Right atrium auricular region (tissue), 2 donors: ENCODE measurements around the gene DCDC2. TPM values are rescaled to one million over a fixed set of nuclear protein-coding genes. Genes with fewer than 3 reads are reported as not detected.

Experiments used
- DNase-seq: peaks from one replicate; pipeline ENCODE4 v3.0.0-alpha.2; 2019; ENCODE audit warnings: low spot score
- H3K27ac ChIP-seq, 2 donors: fragments of 200-600 bp; sonication (generic); 1 replicate in 1 of 2; 2 replicates in 1 of 2; pipeline ENCODE4 v1.5.1; 2016 to 2019
- H3K27me3 ChIP-seq, 2 donors: fragments of 200-600 bp; sonication (generic); one replicate each; pipeline versions ENCODE4 v1.5.1 to v1.6.0; 2017 to 2019
- H3K36me3 ChIP-seq: fragments of 200-600 bp; sonication (generic); one replicate; pipeline ENCODE4 v1.5.1; 2016
- H3K4me1 ChIP-seq, 2 donors: fragments of 200-600 bp; sonication (generic); one replicate each; pipeline versions ENCODE4 v1.5.1 to v1.6.0; 2017 to 2019
- H3K4me3 ChIP-seq, 2 donors: fragments of 200-600 bp; sonication (generic); 1 replicate in 1 of 2; 2 replicates in 1 of 2; pipeline ENCODE4 v1.5.1; 2017 to 2019; ENCODE audit warnings: mild to moderate bottlenecking in 1 of 2, moderate library complexity in 1 of 2
- H3K9me3 ChIP-seq, 2 donors: fragments of 200-600 bp; sonication (generic); one replicate each; pipeline ENCODE4 v1.5.1; 2019
- CTCF ChIP-seq, 2 donors: fragments of 200-600 bp; sonication (generic); IDR thresholded peaks; one replicate each; pipeline ENCODE4 v1.5.1; 2019; ENCODE audit warnings: antibody characterized with exemption in 2 of 2
- total RNA-seq, 2 donors: library from RNA; depleted of rRNA; stranded (reverse); fragments of >200 nt; gene quantifications; one replicate each; pipeline ENCODE4 v1.1.0, GENCODE V29; 2016

The DCDC2 gene
- total RNA-seq, 2 donors from 2014 or later: not detected

GRCh38 chr6:24397631-24398030 is 39.8 kb upstream of the DCDC2 start:
- peaks cover 0 to 4% of the 10 kb centered on the region in 2 donors for H3K27me3 ChIP-seq
- H3K4me3 ChIP-seq: no peak overlapping the region
- no peaks in the 10 kb centered on the region for H3K36me3 ChIP-seq
- H3K27ac ChIP-seq: no peak overlapping the region
- H3K9me3 ChIP-seq: no peaks in the 10 kb centered on the region
- peaks cover 0 to 6% of the 10 kb centered on the region in 2 donors for H3K4me1 ChIP-seq
- no peak for DNase-seq
- TF ChIP-seq CTCF (IDR thresholded peaks at IDR 0.05): no peak

- peaks cover 0 to 4% of the 10 kb centered on the region in 2 donors for H3K27me3 ChIP-seq
These were observed 39.0 kb upstream of the DCDC2 start for GRCh38 chr6:24396824-24397223.

GRCh38 chr6:24394780-24395437 is 37.0 kb upstream of the DCDC2 start:
- no peak for TF ChIP-seq CTCF (IDR thresholded peaks at IDR 0.05)
- H3K4me3 ChIP-seq: no peak overlapping the region
- no peaks in the 10 kb centered on the region for H3K9me3 ChIP-seq
- no peak overlapping the region for H3K27ac ChIP-seq
- DNase-seq: no peak
- H3K27me3 ChIP-seq: peaks cover 0 to 4% of the 10 kb centered on the region in 2 donors
- no peaks in the 10 kb centered on the region for H3K36me3 ChIP-seq
- H3K4me1 ChIP-seq: no peaks in the 10 kb centered on the region

More at GRCh38 chr6:24396824-24397223, 39.0 kb upstream of the DCDC2 start:
- DNase-seq: no peak
- TF ChIP-seq CTCF (IDR thresholded peaks at IDR 0.05): no peak
- H3K27ac ChIP-seq: no peak overlapping the region
- no peaks in the 10 kb centered on the region for H3K9me3 ChIP-seq
- H3K36me3 ChIP-seq: no peaks in the 10 kb centered on the region
- no peak overlapping the region for H3K4me3 ChIP-seq
- no peaks in the 10 kb centered on the region for H3K4me1 ChIP-seq

GRCh38 chr6:24394061-24394779 is 36.4 kb upstream of the DCDC2 start:
- Histone ChIP-seq H3K27ac (no peak overlapping the region), H3K4me3 (no peak overlapping the region), H3K4me1 (no peaks in the 10 kb centered on the region), H3K9me3 (no peaks in the 10 kb centered on the region), H3K36me3 (no peaks in the 10 kb centered on the region), H3K27me3 (no peaks in the 10 kb centered on the region)
- TF ChIP-seq CTCF (IDR thresholded peaks at IDR 0.05): no peak
- no peak for DNase-seq

GRCh38 chr6:24391756-24392405 is 34.0 kb upstream of the DCDC2 start:
- H3K4me3 ChIP-seq: no peak overlapping the region
- no peak overlapping the region for H3K27ac ChIP-seq
- no peaks in the 10 kb centered on the region for H3K9me3 ChIP-seq
- no peak for DNase-seq
- H3K4me1 ChIP-seq: no peaks in the 10 kb centered on the region
- H3K27me3 ChIP-seq: no peaks in the 10 kb centered on the region
- TF ChIP-seq CTCF (IDR thresholded peaks at IDR 0.05): no peak
- H3K36me3 ChIP-seq: no peaks in the 10 kb centered on the region
